Endothelial cell (in vitro differentiated cells): Measurements from ENCODE around the gene PGLYRP3. TPM values are rescaled to one million over a fixed set of nuclear protein-coding genes. Genes with fewer than 3 reads are reported as not detected.

Source experiments
- DNase-seq: peaks from one replicate; pipeline ENCODE4 v3.0.0; 2021; ENCODE audit warnings: low spot score
- H3K27ac Mint-ChIP-seq: one replicate; pipeline ENCODE4 v1.8.0; 2021; ENCODE audit warnings: mixed read lengths, inconsistent platforms; ENCODE audit not compliant: unreplicated experiment
- H3K27me3 Mint-ChIP-seq: one replicate; pipeline ENCODE4 v1.8.0; 2021; ENCODE audit warnings: mild to moderate bottlenecking, moderate library complexity, mixed read lengths, inconsistent platforms; ENCODE audit not compliant: unreplicated experiment
- H3K36me3 Mint-ChIP-seq: one replicate; pipeline ENCODE4 v1.8.0; 2021; ENCODE audit warnings: mild to moderate bottlenecking, low read depth, mixed read lengths, inconsistent platforms; ENCODE audit not compliant: unreplicated experiment
- H3K4me1 Mint-ChIP-seq: one replicate; pipeline ENCODE4 v1.8.0; 2021; ENCODE audit warnings: mild to moderate bottlenecking, mixed read lengths, inconsistent platforms; ENCODE audit not compliant: unreplicated experiment
- H3K4me3 Mint-ChIP-seq: one replicate; pipeline ENCODE4 v1.8.0; 2021; ENCODE audit warnings: mild to moderate bottlenecking, mixed read lengths, inconsistent platforms; ENCODE audit not compliant: unreplicated experiment
- H3K9me3 Mint-ChIP-seq: one replicate; pipeline ENCODE4 v1.8.0; 2021; ENCODE audit warnings: mixed read lengths, inconsistent platforms; ENCODE audit not compliant: unreplicated experiment
- CTCF ChIP-seq: fragments of 200-600 bp; sonication (generic); IDR thresholded peaks from one replicate; pipeline ENCODE4 v1.5.0; 2021; ENCODE audit warnings: antibody characterized with exemption; ENCODE audit not compliant: unreplicated experiment
- total RNA-seq: library from RNA; stranded (reverse); fragmentation: NEBNext Ultra II Directional; extraction: Animal tissue kit (Norgen Biotek cat#: 25700); gene quantifications from one replicate; pipeline ENCODE4 v1.2.1, GENCODE V29; 2021; ENCODE audit not compliant: unreplicated experiment

Gene PGLYRP3
- total RNA-seq, 1 donor from 2014 or later, result 1.1 TPM

- H3K9me3 Mint-ChIP-seq, result no peaks in the 10 kb centered on the region
- H3K27me3 Mint-ChIP-seq, result peaks cover 11% of the 10 kb centered on the region
- no peak for TF ChIP-seq CTCF
- peaks cover 9% of the 10 kb centered on the region for H3K4me1 Mint-ChIP-seq
- DNase-seq, result no peak
- no peak overlapping the region for H3K27ac Mint-ChIP-seq
- H3K4me3 Mint-ChIP-seq, result no peak overlapping the region
- H3K36me3 Mint-ChIP-seq, result peaks cover 2% of the 10 kb centered on the region
These were observed 47.3 kb downstream of the PGLYRP3 start for GRCh38 chr1:153265457-153265856.

GRCh38 chr1:153262462-153263157 is 50.1 kb downstream of the PGLYRP3 start:
- H3K27ac Mint-ChIP-seq, result no peak overlapping the region
- no peak for TF ChIP-seq CTCF
- no peak for DNase-seq
- H3K4me1 Mint-ChIP-seq, result peaks cover 10% of the 10 kb centered on the region
- H3K27me3 Mint-ChIP-seq, result peaks cover 21% of the 10 kb centered on the region
- H3K9me3 Mint-ChIP-seq, result no peaks in the 10 kb centered on the region
- H3K4me3 Mint-ChIP-seq, result no peak overlapping the region
- H3K36me3 Mint-ChIP-seq, result peaks cover 4% of the 10 kb centered on the region

DNA sequence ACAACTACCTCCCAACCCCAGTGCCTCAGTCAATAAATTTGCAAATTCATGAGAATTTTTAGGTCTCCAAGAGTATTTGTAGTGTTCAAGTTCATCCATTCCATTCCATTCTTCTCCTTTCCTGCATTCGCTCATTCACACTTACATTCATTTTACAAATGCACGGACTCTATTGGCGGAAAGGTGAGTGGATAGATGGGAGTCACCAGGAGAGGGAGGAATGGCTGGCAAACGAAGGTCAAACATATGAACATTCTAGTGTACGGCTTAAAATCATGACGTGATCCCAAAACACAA is 50.7 kb downstream of the PGLYRP3 start:
- Mint-ChIP-seq H3K4me3 (peak overlapping the region; percentile 84), H3K27ac (peak overlapping the region; percentile 2), H3K4me1 (peaks cover 10% of the 10 kb centered on the region), H3K9me3 (no peaks in the 10 kb centered on the region), H3K27me3 (peaks cover 21% of the 10 kb centered on the region), H3K36me3 (peaks cover 4% of the 10 kb centered on the region)
- no peak for DNase-seq
- TF ChIP-seq CTCF, result no peak

GRCh38 chr1:153261281-153262069 is 51.3 kb downstream of the PGLYRP3 start:
- peak; percentile 28 for DNase-seq
- H3K27me3 Mint-ChIP-seq, result peaks cover 21% of the 10 kb centered on the region
- H3K4me3 Mint-ChIP-seq, result peak overlapping the region; percentile 84
- peak overlapping the region; percentile 2 for H3K27ac Mint-ChIP-seq
- no peak for TF ChIP-seq CTCF
- H3K4me1 Mint-ChIP-seq, result peaks cover 10% of the 10 kb centered on the region
- peaks cover 4% of the 10 kb centered on the region for H3K36me3 Mint-ChIP-seq
- no peaks in the 10 kb centered on the region for H3K9me3 Mint-ChIP-seq
